Measurements from ENCODE around the gene TNFRSF19. TPM values are rescaled to one million over a fixed set of nuclear protein-coding genes. Genes with fewer than 3 reads are reported as not detected.

TNFRSF19 gene
- total RNA-seq, 4 donors from 2014 or later, result 2.0 to 74.2 (median 4.2) TPM

- Histone ChIP-seq H3K27me3 (no peaks in the 10 kb centered on the region), H3K4me3 (no peak overlapping the region), H3K36me3 (no peaks in the 10 kb centered on the region), H3K4me1 (no peaks in the 10 kb centered on the region), H3K9me3 (no peaks in the 10 kb centered on the region), H3K27ac (no peak overlapping the region)
- no peak for DNase-seq
- intact Hi-C loops (cut with DNase I; ENCODE audit: low total_unique reads), result no loop called here
- TF ChIP-seq, protein P1, sequence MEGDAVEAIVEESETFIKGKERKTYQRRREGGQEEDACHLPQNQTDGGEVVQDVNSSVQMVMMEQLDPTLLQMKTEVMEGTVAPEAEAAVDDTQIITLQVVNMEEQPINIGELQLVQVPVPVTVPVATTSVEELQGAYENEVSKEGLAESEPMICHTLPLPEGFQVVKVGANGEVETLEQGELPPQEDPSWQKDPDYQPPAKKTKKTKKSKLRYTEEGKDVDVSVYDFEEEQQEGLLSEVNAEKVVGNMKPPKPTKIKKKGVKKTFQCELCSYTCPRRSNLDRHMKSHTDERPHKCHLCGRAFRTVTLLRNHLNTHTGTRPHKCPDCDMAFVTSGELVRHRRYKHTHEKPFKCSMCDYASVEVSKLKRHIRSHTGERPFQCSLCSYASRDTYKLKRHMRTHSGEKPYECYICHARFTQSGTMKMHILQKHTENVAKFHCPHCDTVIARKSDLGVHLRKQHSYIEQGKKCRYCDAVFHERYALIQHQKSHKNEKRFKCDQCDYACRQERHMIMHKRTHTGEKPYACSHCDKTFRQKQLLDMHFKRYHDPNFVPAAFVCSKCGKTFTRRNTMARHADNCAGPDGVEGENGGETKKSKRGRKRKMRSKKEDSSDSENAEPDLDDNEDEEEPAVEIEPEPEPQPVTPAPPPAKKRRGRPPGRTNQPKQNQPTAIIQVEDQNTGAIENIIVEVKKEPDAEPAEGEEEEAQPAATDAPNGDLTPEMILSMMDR (IDR thresholded peaks at IDR 0.05), result no peak
- TF ChIP-seq POLR2A (IDR thresholded peaks at IDR 0.05), result no peak
These were observed 73.9 kb downstream of the TNFRSF19 start for GRCh38 chr13:23644126-23644419.

DNA sequence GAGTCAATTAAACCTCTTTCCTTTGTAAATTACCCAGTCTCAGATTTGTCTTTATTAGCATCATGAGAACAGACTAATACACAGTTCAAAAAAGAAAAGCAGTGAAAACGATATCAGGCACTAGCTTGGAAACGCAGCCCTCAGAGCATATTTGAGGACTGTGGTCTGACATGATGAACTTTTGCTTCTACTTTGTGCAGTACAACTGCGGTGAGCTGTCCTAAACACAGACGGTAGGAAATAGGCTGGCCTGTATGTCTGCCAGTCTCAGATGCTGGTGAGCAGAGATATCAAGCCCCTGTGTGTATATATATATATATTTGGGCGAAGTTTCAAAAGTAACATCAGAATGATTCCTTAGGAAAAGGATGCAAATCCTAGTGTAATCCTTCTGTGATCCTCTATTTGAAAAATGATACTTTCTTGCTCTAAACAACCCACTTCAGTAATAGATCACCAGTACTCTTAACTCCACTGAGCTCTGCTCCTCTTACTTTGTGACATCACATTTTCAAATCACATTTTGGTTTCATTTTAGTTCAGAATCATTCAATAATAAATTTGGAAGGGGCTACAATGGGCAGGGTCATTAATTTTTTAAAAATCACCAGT lies 74.4 kb downstream of the TNFRSF19 start:
- intact Hi-C loops (cut with DNase I; ENCODE audit: low total_unique reads), result no loop called here
- no peaks in the 10 kb centered on the region for H3K4me1 ChIP-seq
- no peak overlapping the region for H3K4me3 ChIP-seq
- H3K27me3 ChIP-seq, result no peaks in the 10 kb centered on the region
- TF ChIP-seq, protein P1 (IDR thresholded peaks at IDR 0.05), result no peak
- TF ChIP-seq POLR2A (IDR thresholded peaks at IDR 0.05), result no peak
- H3K9me3 ChIP-seq, result no peaks in the 10 kb centered on the region
- no peak overlapping the region for H3K27ac ChIP-seq
- H3K36me3 ChIP-seq, result no peaks in the 10 kb centered on the region
- no peak for DNase-seq

- no peaks in the 10 kb centered on the region for H3K4me1 ChIP-seq
- H3K36me3 ChIP-seq, result no peaks in the 10 kb centered on the region
- TF ChIP-seq, protein P1 (IDR thresholded peaks at IDR 0.05), result no peak
- TF ChIP-seq POLR2A (IDR thresholded peaks at IDR 0.05), result no peak
- no peak for DNase-seq
- H3K27me3 ChIP-seq, result no peaks in the 10 kb centered on the region
- H3K9me3 ChIP-seq, result no peaks in the 10 kb centered on the region
- H3K27ac ChIP-seq, result no peak overlapping the region
- intact Hi-C loops (cut with DNase I; ENCODE audit: low total_unique reads), result no loop called here
- H3K4me3 ChIP-seq, result no peak overlapping the region
These were observed 75.6 kb downstream of the TNFRSF19 start for GRCh38 chr13:23645851-23646250.

DNA sequence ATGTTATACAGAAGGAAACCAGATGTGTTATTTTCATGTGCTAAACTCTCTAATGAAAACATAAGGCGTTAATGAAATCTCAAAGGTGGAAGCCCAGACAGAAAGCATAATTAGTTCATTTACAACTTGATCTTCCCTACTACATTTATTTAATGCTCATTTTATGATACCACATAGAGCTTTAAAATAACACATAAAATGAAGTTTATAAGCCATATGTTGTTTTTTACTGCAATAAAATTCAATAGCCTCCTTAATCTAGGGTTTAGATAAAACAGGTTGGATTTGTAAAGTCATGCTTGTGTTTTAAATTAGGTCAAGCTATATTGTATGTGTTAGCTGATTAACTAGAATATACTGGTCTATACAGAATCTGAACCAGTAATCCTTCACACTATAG lies 81.2 kb downstream of the TNFRSF19 start:
- Histone ChIP-seq H3K4me3 (no peak overlapping the region), H3K27me3 (no peaks in the 10 kb centered on the region), H3K9me3 (no peaks in the 10 kb centered on the region), H3K27ac (no peak overlapping the region), H3K4me1 (no peaks in the 10 kb centered on the region), H3K36me3 (no peaks in the 10 kb centered on the region)
- no peak for TF ChIP-seq POLR2A (IDR thresholded peaks at IDR 0.05)
- TF ChIP-seq, protein P1 (IDR thresholded peaks at IDR 0.05), result no peak
- DNase-seq, result no peak
- intact Hi-C loops (cut with DNase I; ENCODE audit: low total_unique reads), result no loop called here

DNA sequence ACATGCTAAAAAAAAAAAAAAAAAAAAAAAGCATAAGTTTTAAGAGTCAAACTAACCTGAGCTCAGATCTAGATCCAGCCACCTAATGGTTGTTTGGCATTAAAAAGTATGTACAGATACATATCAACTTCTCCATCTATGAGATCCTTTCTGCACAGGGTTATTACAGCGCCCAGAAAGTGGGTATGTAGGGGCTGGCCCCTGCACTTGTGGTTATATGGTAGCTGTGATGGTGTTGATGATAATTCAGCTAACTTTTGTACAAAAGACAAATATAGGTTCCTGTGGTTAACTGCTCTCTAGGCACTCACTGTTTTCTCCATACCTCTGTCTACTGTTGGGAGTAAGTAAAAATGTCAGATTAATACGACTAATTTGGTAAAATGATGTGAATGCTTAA lies 81.7 kb downstream of the TNFRSF19 start:
- H3K27me3 ChIP-seq, result no peaks in the 10 kb centered on the region
- intact Hi-C loops (cut with DNase I; ENCODE audit: low total_unique reads), result no loop called here
- no peak overlapping the region for H3K4me3 ChIP-seq
- no peak for DNase-seq
- no peaks in the 10 kb centered on the region for H3K9me3 ChIP-seq
- no peak overlapping the region for H3K27ac ChIP-seq
- TF ChIP-seq, protein P1 (IDR thresholded peaks at IDR 0.05), result no peak
- TF ChIP-seq POLR2A (IDR thresholded peaks at IDR 0.05), result no peak
- H3K4me1 ChIP-seq, result no peaks in the 10 kb centered on the region
- no peaks in the 10 kb centered on the region for H3K36me3 ChIP-seq

All from uterus (tissue), 4 donors.